Stimulated activated CD4-positive, alpha-beta T cell treated with anti-CD3 and anti-CD28 coated beads, Interleukin-1b, Interleukin-23, amount 100 ng/mL, for 48 hours (primary cell): ENCODE data around the gene CTNND2.
"Not testable (repeated sequence)": the region's sequence is repeated elsewhere in the genome, so short reads cannot be mapped to it uniquely, and the experiment has no call there.

ENCODE experiments used
- DNase-seq: peaks from one replicate; pipeline ENCODE4 v3.0.0-alpha.2; 2020

The CTNND2 gene

DNA sequence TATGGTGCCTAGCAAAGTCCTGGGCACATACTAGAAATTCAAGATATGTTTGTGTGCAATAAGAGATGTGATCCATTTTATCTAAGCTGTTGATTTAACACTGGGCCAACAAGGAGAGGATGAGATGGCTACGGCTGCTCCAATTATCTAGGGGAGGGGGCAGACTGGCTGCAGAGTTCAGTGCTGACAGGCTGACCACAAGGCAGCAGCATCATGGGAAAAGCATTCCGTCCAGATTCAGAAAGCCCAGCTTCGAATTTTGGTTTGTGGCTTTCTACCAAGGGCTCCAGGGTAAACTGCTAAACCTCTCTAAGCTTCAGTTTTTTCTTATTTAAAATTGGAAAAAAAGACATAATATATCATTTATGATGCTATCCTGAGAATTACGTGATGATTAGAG, 758.1 kb downstream of the CTNND2 start:
- DNase-seq = no peak

DNA sequence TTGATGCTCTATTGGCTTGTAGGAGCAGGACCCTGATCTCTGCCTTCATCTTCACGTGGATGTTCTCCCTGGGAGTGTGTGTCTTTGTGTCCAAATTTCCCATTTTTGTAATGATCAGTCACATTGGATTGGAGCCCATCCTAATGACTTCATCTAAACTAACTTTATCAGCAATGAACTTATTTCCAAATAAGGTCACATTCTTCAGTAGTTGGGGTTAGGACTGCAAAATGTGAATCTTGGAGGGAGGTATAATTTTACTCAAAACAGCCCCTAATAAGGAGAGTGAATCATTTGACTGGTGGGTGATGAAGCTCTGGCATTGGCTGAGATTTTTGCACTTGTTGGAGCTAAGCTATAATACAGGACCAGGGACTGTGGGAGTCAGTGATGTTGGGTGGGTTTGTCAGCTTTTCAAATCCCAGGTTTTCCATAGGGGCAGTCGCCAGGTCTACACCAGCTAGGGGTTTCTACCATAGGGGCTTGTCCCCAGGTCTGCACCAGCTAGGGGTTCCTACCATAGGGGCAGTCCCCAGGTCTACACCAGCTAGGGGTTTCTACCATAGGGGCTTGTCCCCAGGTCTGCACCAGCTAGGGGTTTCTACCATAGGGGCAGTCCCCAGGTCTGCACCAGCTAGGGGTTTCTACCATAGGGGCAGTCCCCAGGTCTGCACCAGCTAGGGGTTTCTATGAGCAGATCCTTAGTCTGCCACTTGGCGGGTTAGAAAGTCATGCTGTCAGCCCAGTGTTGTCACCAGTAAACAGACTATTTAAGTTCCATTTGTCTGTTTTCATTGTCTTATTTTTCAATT, 760.6 kb downstream of the CTNND2 start:
- DNase-seq = peak; percentile 90

DNA sequence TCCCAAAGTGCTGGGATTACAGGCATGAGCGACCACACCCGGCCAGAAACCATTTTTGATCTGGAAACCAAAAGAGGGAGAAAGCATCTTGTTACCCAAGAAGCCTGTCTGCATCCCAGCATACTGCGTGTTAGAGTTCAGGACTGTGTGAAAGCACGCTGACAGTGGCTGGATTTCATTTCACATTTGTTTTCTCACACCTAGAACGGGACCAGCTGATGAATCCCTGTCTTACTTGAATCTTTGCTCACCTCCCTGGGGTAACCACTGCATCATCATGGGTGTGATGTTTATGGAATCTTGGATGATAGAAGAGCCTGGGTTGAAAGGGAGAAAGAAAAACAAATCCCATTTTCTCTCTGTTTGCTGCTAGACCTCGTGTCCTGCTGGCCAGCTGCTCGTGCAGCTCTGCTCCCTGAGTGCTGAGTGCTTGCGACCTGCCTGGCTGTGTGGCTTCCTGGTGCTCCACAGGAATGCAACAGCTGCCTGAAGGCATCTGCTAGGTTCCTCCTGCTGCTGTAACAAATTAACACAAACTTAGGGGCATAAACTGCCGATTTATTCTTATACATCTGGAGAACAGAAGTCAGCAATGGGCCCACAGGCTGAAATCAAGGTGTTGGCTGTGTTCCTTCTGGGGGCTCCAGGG, 764.9 kb downstream of the CTNND2 start:
- no peak for DNase-seq

DNA sequence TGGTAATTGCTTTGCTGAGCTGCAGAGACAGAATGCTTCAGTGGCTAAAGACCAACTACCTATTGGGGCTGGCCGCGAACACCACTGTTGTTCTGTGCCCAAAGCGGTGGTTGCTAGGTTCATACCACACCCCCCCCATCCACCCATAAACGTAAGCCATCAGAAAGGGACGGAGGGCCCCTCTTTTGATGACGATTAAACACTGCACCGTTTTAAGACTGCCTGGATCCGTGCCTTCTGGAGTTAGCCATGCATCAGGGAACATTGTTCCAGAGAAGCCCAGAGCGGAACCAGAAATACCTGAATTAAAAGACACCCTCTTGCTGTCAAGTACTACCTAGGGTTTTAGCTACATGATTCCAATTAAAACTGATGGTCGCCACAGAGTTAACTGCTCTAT, 774.1 kb downstream of the CTNND2 start:
- no peak for DNase-seq

DNA sequence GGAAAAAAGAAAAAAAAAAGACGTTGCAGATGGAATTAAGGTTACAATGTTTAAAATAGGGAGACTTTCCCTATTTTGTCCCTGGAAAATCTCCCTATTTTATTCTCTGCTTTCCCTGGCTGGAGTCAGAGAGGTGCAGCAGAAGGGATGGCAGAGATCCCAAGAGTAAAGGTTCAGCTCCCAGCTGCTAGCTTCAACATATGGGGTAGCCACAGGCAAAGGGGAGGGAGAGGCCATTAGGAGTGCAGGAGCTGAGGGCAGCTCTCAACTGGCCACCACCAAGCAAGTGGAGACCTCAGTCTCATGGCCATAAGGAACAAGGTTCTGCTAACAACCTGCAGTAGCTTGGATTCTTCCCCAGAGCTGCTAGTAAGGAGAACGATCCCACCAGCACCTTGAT, 776.2 kb downstream of the CTNND2 start:
- no peak for DNase-seq

DNA sequence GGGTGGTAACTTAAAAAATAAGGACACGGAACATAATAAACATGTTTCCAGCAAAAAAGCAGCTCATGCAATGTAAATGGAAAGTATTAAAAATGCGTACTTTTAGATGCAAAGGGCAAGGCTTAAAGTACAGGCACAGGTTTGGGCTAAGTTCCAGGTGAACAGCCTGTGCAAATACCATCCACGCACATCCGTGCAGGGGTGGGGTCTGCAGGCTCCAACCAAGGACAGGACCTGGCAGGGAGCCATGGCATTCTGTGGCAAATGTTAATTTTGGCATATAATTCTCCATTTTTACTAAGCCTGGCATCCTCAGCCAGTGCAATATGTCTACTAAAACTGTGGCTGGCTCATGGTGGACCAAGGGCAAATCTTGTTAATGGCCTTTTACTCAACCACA, 777.4 kb downstream of the CTNND2 start:
- no peak for DNase-seq

DNA sequence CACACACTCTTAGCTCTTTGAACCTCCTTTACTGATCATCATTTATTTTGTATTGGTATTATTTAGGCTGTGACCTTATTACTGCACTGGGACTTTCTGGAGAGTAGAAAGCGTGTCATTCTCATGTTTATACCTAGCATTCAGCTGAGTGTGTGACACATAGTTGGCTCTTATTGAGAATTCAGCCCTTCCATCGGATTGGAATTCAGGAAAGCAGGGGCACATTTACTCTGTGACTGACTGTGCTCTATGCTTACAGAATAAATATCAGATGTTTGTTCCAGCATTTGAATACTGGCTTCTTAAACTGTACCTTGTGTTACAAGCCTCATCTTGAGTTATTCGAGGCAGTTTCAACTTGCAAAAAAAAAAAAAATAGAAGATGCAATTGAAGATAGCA, 782.4 kb downstream of the CTNND2 start:
- no peak for DNase-seq

DNA sequence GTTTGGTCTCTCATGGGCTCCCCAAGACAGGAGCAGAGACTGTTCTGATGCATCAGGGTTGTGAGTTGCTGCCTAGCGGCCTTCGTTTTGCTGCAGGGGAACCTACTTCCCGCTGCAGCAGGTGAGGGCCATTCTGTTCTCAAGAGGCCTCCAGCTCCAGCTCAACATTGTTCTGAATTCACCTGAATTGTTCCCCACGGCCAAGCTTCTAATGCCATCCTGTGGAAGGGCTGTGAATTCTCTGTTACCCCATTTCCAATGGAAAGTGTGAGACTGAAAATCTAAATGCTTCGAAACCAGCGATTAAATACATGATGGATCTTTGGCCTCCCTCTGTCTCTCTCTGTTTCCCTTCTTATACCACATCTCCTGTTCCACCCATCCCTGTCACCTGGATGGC, 794.1 kb downstream of the CTNND2 start:
- DNase-seq = no peak

DNA sequence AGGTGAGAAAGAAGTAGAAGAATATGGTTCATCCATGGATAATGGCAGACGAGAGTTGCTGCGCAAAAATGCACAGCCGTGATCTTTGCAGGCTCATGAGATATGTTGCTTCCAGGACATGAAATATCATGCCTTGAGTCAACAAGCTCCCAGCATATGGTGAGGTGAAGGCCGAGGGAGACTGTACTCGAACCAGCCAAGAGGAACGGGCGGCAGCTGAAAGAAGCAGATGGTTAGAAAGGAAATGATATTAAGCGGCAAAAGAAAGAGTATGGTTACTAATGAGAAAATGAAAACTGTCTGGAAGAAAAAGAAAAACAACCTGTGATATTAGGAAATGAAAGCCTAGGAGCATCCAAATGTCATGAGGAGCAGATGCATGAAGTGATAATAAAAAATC, 798.5 kb downstream of the CTNND2 start:
- no peak for DNase-seq

DNA sequence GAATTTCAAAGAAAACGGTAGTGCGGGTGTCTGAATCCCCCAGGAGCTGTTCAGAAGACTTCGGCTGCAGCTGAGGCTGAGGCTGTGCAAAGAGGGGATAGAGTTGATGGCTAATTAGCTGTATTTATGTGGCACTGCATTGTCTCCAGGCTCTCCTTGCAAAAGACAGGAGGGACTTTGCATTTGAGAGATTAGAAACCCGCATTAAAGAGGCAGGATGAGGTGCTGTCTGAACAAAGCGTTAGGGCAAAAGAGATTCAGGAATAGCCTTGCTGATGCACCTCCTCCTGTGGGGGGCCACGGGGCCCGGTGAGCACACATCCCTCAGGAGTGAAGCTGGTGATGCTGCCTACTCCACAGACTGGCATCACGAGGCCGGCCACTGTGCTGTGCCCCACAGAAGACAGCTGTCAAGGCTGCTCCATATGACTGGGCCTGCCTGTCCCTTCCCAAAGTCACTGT, 799.6 kb downstream of the CTNND2 start:
- DNase-seq = no peak

DNA sequence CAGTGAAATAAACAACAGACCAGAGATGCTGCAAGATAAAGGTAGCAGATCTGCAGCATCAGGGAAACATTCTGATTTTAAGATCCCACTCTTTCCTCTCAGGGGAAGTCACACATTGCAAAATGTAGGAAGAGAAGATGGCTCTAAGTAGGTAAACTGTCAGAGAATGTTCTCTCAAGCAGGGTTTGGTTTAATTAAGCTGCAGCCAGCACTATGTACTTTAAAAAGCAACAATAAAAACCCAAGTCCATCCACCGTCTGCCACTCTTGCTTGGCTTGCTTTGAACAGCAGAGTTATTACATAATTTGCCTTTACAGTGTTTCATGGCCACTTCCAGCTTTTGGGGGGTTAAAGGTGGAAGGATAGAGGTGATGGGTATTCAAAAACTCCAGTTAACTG, 800.0 kb downstream of the CTNND2 start:
- no peak for DNase-seq

DNA sequence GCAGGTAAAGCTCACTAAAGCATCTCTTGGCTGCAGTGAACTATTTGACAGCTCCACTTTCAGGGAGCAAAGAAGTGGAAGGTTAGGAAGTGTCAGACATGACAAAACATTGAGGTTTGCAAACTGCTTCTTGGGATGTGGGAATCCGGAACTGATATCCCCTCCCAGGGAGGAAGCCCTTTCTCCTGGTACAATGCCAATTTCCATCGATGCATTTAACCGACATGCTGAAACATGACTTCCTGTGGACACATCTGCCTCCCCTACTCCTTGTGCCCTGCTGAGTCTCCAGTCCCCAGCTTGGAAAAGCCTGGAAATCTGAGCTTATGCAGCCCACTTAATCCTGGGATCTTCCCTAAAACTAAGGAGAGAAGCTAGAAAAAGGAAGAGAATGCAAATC, 820.1 kb downstream of the CTNND2 start:
- no peak for DNase-seq

DNA sequence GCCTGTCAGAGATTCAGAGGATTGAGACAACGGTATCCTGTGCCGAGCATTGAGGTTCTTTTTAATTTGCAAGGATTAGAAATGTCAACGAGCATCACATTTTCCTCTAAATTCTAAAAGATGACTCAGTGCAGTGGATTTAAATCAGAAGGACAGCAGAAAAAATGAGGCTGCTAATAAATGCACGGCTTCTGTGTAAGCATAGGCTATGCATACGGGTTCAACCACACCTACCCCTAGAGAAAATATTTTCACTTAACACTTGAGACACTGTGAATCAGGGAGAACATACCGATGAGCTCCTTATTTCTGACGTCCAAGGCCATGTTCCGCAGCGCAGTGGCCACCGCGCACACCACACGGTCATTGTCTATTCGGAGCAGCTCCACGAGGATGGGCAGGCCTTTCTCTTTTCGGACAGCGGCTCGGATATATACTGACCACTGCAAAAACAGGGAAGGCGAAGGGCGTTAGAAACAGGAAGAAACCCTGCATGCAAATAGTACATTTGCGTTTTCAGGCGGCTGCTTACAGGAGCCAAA, 821.8 kb downstream of the CTNND2 start:
- DNase-seq = no peak

DNA sequence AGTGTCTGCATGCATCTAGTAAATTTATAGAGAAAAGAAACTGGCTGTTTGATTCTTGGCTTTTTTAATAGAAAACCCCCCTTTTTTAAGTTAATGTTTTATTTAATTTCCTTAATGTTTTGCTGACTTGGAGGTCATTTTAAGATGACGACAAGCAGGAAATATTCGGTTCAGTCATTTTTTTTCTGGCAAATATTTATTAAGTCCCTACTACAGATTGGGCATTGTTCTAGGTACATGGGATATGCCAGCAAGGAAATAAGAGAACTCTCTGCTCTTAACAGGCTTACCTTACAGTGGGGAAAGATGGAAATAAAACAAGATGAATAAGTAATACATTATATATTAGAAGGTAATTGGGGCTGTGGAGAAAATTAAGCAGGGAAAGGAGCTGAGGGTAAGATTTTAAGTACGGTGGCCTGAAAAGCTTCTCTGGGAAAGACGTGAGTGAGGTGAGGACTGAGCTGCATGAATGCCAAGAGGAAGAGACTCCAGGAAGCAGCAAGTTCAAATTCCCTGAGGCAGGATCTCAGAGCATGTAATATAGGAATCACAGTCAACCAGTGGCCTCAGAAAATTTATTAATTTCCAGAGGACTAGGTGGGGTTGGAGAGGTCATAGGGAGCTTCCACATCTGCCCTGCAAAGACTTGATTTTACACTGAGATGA, 827.2 kb downstream of the CTNND2 start:
- DNase-seq = no peak

DNA sequence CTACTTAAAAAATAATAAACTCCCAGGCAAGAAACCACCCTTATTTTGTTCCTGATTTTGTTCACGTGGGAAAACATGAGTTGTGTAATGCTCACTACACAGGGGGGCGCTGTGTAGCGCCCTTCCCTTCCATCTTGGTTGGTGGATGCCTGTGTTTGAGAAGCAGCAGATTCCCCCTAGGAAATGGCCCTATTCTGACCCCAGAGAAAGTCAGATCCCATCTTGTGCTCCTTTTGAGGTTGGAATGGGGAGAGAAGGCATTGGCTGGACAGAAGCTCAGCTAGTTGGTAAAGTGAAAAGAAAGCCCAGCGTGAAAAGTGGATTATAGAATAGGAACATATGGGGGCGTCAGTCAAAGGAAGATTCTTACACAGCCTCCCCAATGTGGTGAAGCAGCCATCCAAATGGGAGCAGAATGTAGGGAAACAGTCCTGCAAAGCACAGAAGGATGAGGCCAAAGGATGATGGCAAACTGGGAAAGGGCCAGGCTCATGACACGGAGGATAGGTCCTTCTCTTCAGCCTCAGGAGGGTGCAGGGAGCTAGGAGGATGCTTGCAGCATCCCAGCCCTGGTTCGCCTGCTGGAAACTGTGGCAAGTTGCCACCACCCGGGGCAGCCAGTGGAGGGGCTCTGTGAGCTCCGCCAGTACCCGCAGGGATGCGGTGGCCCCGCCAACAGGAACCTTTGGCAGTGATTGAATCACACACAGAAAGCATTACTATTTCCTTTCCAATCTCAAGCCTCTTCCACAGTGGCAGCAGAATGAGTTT, 829.0 kb downstream of the CTNND2 start:
- no peak for DNase-seq

DNA sequence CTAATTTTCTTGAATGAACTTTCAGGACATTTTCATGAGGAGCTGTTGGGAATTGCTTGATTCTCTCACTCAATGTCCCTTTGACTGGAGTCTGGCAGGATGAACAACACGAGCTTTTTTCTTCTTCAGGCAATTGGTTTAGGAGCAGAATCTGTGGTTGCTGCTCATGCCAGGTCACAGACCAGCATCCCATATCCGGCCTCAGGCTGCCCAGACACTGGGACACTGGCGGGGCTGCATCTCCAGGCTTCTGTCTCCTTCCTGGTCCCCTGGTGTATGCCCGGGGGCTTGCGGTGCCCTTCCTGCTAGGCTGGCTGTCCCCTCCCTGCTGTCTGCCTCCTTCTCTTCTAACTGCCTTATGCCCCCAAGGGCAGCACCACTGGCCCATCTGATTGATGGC, 831.7 kb downstream of the CTNND2 start:
- DNase-seq = no peak

DNA sequence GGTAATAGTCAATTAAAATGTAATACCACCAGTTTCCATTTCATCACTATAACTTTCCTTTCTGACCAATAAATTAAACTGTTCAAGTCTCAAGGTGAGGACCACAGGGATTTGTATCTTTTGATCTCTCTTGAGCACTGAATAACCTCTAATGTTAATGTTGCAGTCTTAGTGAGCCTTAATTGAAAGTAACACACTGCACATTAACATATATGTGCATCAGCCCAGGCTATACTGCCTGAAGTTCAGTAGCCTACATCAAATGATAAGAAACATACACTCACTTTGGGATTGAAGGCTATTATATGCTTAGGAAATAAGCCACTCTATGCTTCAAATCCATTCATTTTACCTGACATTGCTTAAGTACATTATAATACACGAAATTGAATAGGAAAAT, 832.2 kb downstream of the CTNND2 start:
- DNase-seq = no peak

DNA sequence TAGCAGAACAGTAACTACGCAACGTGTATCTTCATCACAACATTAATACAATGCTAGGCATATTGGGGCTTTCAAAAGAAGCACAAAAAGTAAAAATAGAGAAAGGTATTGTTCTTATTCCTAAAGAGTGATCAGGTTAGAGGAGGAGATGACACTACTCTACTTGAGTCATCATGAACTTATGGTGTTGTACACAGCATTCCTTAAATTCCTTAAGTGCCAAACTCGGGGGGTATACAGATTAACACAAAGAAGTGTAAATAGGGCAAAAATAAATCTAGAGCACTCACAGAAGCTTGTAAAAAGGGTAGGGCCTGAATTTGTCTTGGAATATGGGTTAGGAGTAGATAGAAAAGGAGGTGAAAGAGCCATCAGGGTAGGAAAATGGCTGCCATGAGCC, 835.2 kb downstream of the CTNND2 start:
- DNase-seq = no peak

DNA sequence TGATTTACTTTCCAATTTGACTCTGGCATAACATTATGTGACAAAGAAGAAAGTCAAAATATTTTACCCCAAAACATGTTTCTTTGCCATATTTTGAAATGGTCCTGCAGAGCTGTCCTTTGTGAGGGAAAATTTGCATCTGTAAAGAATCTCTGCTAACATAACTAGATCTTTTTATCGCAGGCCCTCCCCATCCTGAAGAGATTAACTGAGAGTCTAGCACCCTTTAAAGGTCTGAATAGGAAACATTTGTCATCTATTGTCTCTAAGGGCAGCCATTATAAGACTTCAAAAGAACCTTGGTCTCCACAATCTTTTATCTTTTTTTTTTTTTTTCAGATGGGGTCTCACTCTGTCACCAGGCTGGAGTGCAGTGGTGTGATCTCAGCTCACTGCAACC, 838.5 kb downstream of the CTNND2 start:
- not testable (repeated sequence) for DNase-seq

DNA sequence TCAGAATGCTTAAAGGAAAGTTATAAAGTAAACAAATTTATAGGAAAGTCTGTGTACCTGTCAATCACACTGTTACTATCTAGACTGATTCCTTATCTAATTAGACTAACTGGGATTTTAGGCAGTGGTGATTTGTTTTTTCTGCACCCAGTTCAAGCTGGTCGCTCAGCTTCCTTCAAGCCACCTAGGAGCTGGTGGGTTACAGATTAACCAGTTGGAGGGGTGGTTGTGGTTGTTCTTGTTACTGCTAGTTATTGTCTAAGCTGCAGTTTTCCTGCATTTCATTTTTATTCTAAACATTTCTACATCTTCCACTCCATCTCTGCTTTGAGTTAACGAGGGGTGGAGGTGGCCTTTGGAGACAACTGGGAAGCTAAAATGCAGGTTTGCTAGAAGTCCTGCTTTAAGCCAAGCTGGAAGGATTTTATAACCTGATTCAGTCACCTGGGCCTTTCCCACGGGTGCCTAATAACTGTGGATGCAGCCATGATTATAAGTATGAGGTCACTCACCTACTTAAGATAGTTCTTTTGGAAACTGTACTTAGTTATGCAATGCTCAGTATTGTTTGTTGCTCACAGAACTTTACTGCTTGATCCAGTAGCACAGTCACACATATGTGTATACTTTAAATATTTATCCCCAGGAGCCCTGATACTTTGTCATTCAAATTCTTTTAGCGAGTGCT, 839.3 kb downstream of the CTNND2 start:
- no peak for DNase-seq

DNA sequence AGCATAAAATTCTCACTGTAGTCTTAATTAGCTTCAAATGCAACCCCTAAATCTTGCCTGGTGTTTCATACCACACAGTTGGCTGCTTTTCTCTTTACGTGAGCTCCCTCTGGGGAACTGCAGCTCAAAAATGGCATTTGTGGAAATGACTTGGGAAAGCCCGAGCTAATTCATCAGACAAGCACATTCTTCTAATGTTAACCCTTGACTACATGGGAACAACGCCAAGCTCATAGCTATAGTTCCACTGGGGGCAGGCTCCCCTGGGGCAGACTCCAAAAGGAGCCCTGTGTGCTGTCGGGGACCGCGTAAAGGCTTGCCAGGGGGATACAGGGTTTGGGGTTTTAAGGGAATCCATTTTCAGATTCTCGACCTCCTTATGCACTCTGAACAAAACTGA, 841.8 kb downstream of the CTNND2 start:
- DNase-seq = no peak

DNA sequence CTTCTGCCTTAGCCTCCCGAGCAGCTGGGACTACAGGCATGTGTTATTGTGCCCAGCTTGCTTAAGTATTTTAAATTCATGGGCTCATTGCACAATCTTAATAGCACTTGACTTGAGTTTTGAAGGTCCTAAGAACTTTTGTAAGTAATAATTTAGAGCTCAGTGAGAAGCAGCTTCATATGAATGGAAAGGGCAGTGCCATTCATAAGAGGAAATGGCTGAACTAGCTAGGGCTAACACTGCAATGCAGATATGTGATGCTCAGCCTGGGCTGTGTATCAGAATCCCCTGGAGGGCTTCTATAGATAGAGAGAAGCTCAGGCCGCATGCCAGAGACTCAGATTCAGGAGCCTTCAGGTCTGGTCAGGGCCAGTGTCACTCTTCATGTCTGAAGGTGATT, 847.7 kb downstream of the CTNND2 start:
- DNase-seq = no peak
